GM19240 (cell line): ENCODE measurements around the gene RXRA.

ENCODE experiments used
- DNase-seq: peaks from one replicate; pipeline ENCODE4 v3.0.0; 2011; ENCODE audit warnings: low spot score; ENCODE audit not compliant: insufficient read length

The RXRA gene

GRCh38 chr9:134466869-134467616 lies 140.8 kb downstream of the RXRA start:
- no peak for DNase-seq

- no peak for DNase-seq
Observed at GRCh38 chr9:134468358-134468757, 142.1 kb downstream of the RXRA start.

DNA sequence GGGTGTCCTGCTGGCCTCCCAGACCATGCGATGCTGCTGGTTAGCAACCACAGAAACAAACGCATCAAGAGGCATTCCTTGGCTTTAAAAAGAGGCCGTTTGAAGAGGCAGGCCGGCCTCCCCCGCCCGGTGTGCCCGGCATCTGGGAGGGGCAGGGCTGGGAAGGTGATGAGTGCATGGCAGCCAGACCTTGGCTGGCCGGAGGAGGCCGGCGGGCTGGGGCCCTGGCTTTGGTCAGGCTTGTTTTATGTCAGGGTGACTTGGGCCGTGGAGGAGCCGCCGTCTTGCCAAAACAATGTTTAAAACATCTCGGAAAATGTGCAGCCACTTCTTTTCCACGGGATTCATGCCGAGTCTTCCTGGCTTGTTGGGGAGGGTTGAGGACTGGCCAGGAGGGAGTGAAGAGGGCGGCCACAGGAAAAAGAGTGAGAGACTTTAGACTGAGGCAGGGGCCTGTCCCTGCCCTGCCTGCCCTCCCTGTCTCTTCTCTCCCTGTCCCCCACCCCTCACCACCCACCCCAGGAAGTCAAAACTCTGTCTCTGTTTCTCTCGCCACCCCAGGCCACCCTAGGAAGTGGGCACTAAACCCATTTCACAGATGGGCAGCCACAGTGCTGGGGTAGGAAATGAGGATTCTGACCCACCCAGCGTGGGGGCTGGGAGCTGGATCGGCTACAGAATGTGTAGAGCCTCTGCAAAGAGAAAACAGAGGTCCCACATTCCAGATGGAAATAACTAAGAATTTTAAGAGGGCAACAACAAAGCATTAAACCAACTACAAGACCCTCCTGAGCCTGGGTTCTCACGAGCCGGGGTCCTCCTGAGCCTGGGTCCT lies 143.0 kb downstream of the RXRA start:
- no peak for DNase-seq

DNA sequence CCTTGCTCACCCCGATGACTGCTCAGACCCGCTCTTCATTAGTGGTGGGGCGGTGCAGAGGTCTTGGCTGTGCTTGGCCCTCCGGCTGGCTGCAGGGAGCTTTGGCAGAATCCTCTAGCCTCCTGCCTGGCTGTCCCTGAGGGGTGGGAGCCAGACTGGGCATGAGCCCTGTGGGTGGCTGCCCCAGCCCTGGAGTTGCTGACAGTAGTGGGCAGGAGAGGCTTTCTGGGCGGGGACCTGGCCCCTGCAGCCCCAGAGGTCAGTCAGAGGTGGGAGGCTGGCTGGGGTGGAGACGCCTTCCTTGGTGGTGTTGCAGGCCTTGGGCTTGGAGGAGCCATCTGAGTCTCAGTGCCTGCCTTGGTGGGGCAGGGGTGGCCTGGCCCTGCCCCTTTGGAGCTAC lies 146.0 kb downstream of the RXRA start:
- no peak for DNase-seq

- no peak for DNase-seq
Observed at GRCh38 chr9:134473141-134474054, 147.1 kb downstream of the RXRA start.

GRCh38 chr9:134474055-134474370 lies 147.8 kb downstream of the RXRA start:
- no peak for DNase-seq

DNA sequence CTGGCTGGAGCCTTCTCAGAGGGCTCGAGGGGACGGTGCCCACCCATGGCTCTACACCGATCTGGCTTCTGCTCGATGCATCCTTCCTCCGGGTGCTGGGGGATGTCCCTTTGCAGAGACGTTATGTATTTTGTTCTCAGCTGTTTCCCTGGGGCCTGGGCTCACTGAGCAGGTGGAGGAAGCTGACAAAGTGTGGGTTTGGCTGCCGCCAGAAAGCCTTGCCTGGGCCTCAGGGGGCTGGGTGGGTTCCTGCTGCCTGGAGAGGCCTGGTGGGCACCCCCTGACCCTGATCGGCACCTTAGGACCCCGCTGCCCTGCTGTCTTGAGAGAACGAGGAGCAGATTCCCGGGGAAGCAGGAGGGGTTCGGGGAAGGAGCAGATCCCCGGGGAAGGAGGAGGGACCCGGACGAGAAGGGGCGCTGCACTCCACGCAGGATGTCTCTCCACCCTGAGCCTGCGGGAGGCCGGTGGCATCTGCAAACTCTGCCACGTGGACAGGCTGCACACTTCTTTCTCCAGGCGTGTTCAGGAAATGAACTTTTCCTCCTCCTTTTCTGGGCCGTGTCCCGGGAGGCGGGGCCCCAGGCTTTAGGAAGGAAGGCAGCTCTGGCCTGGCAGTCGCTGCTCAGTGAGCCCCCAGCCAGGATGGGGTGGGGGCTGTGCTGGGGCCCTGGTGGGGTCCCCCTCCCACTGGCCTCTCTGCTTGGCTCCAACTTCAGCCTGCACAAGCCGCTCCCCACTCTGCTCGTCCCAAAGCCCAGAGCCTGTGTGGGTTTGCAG lies 148.9 kb downstream of the RXRA start:
- no peak for DNase-seq

DNA sequence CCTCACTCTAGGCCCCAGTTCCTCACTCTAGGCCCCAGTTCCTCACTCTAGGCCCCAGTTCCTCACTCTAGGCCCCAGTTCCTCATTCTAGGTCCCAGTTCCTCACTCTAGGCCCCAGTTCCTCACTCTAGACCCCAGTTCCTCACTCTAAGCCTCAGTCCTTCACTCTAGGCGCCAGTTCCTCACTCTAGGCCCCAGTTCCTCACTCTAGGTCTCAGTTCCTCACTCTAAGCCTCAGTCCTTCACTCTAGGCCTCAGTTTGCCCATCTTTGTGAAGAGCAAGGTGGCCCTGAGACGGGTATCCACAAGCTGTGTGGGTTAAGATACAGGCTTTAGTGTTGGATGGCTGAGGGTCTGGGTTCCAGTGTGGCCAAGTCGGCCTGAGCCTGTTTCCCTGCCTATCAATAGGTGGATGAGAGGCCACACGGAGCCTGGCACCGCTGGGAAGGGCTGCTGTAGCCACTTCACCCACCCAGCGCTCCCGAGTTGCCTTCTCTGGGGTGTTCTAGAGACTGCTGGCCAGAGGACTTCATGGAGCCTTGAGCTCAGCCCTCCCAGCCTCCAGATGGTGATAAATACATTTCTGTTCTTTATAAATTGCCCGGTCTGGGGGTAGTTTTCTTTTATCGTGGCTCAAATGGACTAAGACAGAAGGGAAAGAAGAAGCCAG lies 150.2 kb downstream of the RXRA start:
- no peak for DNase-seq

DNA sequence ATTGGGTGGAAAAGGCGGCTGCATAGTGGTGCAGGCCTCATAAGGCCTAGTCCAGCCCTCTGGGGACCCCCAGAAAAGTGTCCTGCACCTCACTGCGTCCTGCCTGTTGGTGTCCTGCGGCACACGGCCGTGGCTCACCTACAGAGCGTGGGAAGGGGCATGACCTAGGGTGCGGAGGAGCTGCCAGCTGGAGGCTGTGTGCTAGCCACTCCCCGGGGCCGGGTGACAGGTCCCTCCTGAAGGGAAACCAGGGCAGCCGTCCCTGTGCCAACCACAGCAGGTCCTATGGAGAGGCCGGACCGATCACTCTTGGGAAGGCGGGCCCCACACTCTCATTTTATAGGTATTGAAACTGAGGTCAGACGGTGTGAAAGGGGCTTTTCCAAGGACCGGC lies 150.7 kb downstream of the RXRA start:
- no peak for DNase-seq

- no peak for DNase-seq
Observed at GRCh38 chr9:134477342-134477925, 151.2 kb downstream of the RXRA start.

DNA sequence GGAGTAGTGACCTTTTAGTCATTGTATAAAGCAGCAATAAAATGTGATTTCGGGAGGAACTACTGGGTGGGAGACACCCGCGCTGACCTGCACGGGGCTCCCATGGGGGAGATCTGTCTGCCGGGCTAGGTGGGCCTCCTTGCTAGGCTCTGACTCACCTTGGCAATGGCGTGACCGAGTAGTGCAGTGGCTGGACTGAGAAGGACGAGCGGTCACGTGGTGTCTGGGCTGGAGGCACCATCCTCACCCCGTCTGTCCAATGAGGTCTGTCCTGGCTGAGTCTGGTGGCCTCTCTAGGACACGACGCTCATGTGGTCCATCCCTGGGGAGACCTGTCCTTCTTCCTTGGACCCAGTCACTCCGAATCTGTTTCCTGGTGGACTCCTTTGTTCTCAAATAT lies 151.7 kb downstream of the RXRA start:
- no peak for DNase-seq

DNA sequence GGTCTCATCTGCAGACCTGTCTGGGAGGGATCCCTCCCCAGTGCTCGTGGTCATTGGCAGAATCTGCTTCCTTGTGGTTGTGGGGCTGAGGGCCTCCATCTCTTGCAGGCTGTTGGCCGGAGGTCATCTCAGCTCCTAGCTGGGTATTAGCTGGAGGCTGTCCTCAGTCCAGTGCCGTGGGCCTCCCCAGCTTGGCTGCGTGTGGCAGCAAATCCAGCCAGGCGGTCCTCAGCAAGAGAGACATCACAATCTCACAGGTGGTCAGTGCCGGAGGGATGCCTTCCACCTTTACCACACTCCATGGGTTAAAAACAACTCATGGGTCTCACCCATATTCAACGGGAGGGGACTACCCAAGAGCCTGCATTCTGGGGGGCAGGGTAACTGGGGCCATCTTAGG lies 155.5 kb downstream of the RXRA start:
- DNase-seq, result no peak

DNA sequence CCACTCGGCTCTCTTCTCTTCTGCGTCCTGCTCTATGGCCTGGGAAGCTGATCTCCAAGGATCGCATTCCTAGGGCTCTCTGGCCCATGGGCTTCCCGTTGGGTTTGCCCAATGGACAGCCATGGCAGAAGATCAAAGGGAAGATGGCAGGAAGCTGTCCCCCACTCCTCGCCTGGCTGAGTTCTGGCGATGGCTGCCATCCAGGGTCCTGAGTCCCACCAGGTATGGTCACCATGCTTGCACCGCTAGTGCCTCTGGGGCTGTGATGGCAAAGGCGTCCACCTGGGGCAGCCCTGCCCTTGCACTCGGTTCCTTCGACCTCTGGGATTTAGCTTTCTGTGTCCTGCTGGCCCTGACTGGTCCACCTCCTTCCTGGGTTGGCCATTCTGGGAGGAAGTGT lies 156.0 kb downstream of the RXRA start:
- no peak for DNase-seq

DNA sequence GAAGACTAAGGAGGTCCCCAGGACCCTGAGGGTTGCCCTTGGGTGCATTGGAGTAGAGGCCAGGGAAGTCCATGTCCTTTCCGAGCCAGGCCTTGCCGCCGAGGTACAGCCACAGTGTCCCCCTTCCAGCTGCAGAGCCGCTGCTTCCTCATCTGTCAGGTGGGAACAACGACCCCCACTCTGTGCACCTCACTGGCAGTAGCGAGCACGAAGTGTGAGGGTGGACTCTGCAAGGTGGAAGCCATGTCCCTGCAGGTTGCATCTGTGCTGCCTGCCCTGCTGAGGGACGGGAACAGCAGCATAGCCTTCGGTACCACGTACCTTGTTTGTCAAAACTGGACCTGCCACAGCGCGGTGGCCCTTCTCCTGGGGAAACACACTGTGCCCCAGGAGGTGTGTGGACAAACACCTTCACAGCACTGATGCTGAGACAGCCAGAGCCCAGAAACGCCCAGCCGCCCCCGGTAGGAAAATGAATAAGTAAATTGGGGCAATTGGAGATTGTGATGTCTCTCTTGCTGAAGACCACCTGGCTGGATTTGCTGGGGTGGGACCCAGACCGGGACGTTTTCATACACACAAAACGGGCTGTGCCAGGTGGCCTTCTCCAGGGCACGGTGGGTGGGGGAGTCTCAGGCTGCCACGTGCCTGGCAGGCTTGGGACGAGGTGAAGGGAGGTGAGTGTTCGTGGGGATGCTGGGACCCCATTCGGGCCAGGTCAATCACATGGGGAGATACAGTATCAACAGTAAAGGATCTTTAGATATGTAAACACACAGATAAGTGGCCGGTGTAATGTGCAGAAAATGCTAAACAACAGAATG lies 157.3 kb downstream of the RXRA start:
- no peak for DNase-seq

DNA sequence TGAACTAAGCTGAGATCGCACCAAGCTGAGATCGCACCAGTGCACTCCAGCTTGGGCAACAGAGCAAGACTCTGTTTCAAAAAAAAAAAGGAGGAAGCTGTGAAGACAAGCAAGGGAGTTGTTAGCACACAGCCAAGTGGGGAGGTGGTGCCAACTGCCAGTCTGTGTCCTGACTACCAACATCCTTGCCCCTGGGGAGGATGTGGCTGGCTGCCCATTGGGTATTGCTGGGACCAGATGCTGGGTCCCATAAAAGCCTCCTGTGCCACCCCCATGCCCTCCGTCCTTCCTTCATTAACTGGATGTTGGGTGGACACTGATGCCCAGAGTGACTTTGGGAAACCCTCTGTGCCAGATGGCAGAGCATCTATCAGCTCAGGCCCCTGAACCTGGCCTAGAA lies 158.2 kb downstream of the RXRA start:
- DNase-seq, result no peak

GRCh38 chr9:134485653-134486052 lies 159.4 kb downstream of the RXRA start:
- DNase-seq, result no peak

GRCh38 chr9:134486143-134486591 lies 159.9 kb downstream of the RXRA start:
- DNase-seq, result no peak

DNA sequence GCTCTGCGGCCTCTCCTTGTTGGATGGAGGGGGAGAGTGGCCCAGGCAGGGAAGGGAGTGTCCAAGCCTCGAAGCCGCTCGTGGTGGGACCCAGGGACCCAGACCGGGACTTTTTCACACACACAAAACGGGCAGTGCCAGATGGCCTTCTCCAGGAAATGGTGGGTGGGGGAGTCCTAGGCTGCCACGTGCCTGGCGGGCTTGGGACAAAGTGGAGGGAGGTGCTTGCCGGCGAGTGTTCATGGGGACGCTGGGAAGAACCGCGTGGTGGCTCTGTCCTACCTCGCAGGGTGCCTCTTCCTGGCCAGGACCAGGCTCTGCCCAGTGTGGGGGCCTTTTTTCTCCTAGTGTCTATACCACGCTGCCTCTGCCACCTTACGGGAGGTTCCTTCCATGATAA lies 160.3 kb downstream of the RXRA start:
- DNase-seq, result no peak
